Measurements from ENCODE around the gene PUM1. TPM values are rescaled to one million over a fixed set of nuclear protein-coding genes. Genes with fewer than 3 reads are reported as not detected.
"Not testable (repeated sequence)": the region's sequence is repeated elsewhere in the genome, so short reads cannot be mapped to it uniquely, and the experiment has no call there.

The PUM1 gene
- total RNA-seq, 1 donor, result 61.1 TPM

GRCh38 chr1:30940541-30940940 lies 125.0 kb downstream of the PUM1 start:
- no peak for TF ChIP-seq CTCF (IDR thresholded peaks at IDR 0.05; ENCODE audit: insufficient read depth, low read length)
- H3K4me3 ChIP-seq (ENCODE audit: low read depth, low read length), result no peak overlapping the region
- DNase-seq (ENCODE audit: low read depth), result no peak

GRCh38 chr1:30936541-30937171 lies 128.9 kb downstream of the PUM1 start:
- DNase-seq (ENCODE audit: low read depth), result no peak
- H3K4me3 ChIP-seq (ENCODE audit: low read depth, low read length), result no peak overlapping the region
- TF ChIP-seq CTCF (IDR thresholded peaks at IDR 0.05; ENCODE audit: insufficient read depth, low read length), result no peak

DNA sequence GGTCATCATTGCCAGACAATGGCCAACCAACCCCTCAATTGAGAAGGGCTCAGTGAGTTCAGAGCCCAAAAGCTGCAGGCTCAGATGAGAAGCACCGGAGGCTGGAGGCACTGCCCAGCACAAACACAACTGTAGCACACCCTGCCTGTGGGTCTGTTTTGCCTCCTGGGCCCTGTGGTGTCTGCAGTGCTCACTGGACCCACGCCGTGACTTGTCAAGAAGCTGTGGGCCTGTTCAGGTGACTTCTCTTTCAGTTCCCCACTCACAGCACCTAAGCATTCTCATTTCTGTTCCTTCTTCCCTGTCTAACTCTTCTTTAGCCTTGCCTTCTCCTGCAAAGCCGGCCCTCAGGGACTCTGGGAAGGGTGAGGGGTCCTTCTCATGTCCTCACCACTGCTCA lies 129.8 kb downstream of the PUM1 start:
- H3K4me3 ChIP-seq (ENCODE audit: low read depth, low read length); DNase-seq (ENCODE audit: low read depth): not testable (repeated sequence)

- DNase-seq (ENCODE audit: low read depth), result no peak
- no peak for TF ChIP-seq CTCF (IDR thresholded peaks at IDR 0.05; ENCODE audit: insufficient read depth, low read length)
Observed at GRCh38 chr1:30934613-30935012, 130.9 kb downstream of the PUM1 start.

DNA sequence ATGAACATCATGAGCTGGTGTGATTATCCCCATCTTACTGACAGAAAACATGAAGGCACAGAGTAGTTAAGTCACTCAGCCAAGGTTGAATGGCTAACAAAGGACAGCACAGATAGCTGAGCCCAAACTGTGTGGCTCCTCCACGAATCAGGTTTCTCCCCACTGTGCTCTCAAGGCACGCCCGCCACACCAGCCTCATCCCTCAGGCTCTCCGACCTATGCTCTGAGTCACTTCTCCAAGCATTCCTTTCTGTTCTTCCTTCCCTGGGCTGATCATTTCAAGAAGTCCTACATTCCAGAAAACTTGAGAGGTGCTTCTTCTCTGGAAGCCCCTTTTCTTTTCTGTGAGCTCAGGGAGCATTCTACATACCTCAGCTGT lies 131.7 kb downstream of the PUM1 start:
- no peak for DNase-seq (ENCODE audit: low read depth)
- no peak overlapping the region for H3K4me3 ChIP-seq (ENCODE audit: low read depth, low read length)
- no peak for TF ChIP-seq CTCF (IDR thresholded peaks at IDR 0.05; ENCODE audit: insufficient read depth, low read length)

More at GRCh38 chr1:30934613-30935012, 130.9 kb downstream of the PUM1 start:
- H3K4me3 ChIP-seq (ENCODE audit: low read depth, low read length), result no peak overlapping the region

GRCh38 chr1:30930631-30931173 lies 134.8 kb downstream of the PUM1 start:
- no peak for DNase-seq (ENCODE audit: low read depth)
- H3K4me3 ChIP-seq (ENCODE audit: low read depth, low read length), result no peak overlapping the region
- TF ChIP-seq CTCF (IDR thresholded peaks at IDR 0.05; ENCODE audit: insufficient read depth, low read length), result no peak

- H3K4me3 ChIP-seq (ENCODE audit: low read depth, low read length), result no peak overlapping the region
- no peak for TF ChIP-seq CTCF (IDR thresholded peaks at IDR 0.05; ENCODE audit: insufficient read depth, low read length)
- no peak for DNase-seq (ENCODE audit: low read depth)
Observed at GRCh38 chr1:30929944-30930525, 135.5 kb downstream of the PUM1 start.
